ENCODE measurements around the gene AHDC1. TPM values are rescaled to one million over a fixed set of nuclear protein-coding genes. Genes with fewer than 3 reads are reported as not detected.
A peak's percentile ranks its signal among the peaks of the same experiment; 100 is the strongest.

Gene AHDC1
- polyA plus RNA-seq, 10 donors: 55.7 to 104 (median 78.7) TPM

- peak in 1 of 3 donors; percentile 65 for DNase-seq
These were observed 3.3 kb downstream of the AHDC1 start for GRCh38 chr1:27600498-27601175.

- no peak for DNase-seq
These were observed 4.1 kb downstream of the AHDC1 start for GRCh38 chr1:27599605-27600497.

GRCh38 chr1:27598902-27599528 lies 4.9 kb downstream of the AHDC1 start:
- DNase-seq: peak; percentile 86 to 95 (median 88)

- DNase-seq: peak in 2 of 3 donors; percentile 75 to 92
These were observed 5.7 kb downstream of the AHDC1 start for GRCh38 chr1:27598295-27598687.

- peak in 2 of 3 donors; percentile 71 to 87 for DNase-seq
These were observed 6.2 kb downstream of the AHDC1 start for GRCh38 chr1:27597516-27598294.

- DNase-seq: no peak
These were observed 7.0 kb downstream of the AHDC1 start for GRCh38 chr1:27596986-27597385.

GRCh38 chr1:27596261-27596660 lies 7.7 kb downstream of the AHDC1 start:
- no peak for DNase-seq

GRCh38 chr1:27595597-27595996 lies 8.3 kb downstream of the AHDC1 start:
- no peak for DNase-seq

- DNase-seq: no peak
These were observed 9.1 kb downstream of the AHDC1 start for GRCh38 chr1:27594564-27595510.

GRCh38 chr1:27593678-27594563 lies 10.0 kb downstream of the AHDC1 start:
- no peak for DNase-seq

- DNase-seq: peak in 1 of 3 donors; percentile 31
These were observed 10.8 kb downstream of the AHDC1 start for GRCh38 chr1:27592931-27593677.

- DNase-seq: no peak
These were observed 11.6 kb downstream of the AHDC1 start for GRCh38 chr1:27592232-27592930.

GRCh38 chr1:27591622-27592021 lies 12.3 kb downstream of the AHDC1 start:
- peak in 1 of 3 donors; percentile 52 for DNase-seq

GRCh38 chr1:27590917-27591508 lies 12.9 kb downstream of the AHDC1 start:
- DNase-seq: no peak

GRCh38 chr1:27589841-27590426 lies 14.0 kb downstream of the AHDC1 start:
- DNase-seq: peak in 1 of 3 donors; percentile 73

GRCh38 chr1:27589441-27589840 lies 14.5 kb downstream of the AHDC1 start:
- DNase-seq: no peak
